ENCODE measurements around the gene PLCH2. TPM values are rescaled to one million over a fixed set of nuclear protein-coding genes. Genes with fewer than 3 reads are reported as not detected.
A peak's percentile ranks its signal among the peaks of the same experiment; 100 is the strongest.
"Not testable (repeated sequence)": the region's sequence is repeated elsewhere in the genome, so short reads cannot be mapped to it uniquely, and the experiment has no call there.

The PLCH2 gene
- total RNA-seq, 1 donor from 2014 or later: not detected

- TF ChIP-seq CTCF (IDR thresholded peaks at IDR 0.05; ENCODE audit: unreplicated experiment): peak; percentile 36
- Mint-ChIP-seq H3K36me3 (ENCODE audit: insufficient read depth) (no peaks in the 10 kb centered on the region), H3K27me3 (no peaks in the 10 kb centered on the region), H3K27ac (no peak overlapping the region), H3K4me1 (ENCODE audit: low read depth) (peaks cover 14% of the 10 kb centered on the region), H3K4me3 (ENCODE audit: low read depth) (peak overlapping the region; percentile 68), H3K9me3 (ENCODE audit: low read depth) (no peaks in the 10 kb centered on the region)
- DNase-seq (ENCODE audit: low spot score, unreplicated experiment): peak; percentile 47
Measured at GRCh38 chr1:2546515-2547209, 70.6 kb downstream of the PLCH2 start.

- Mint-ChIP-seq H3K27ac (no peak overlapping the region), H3K27me3 (no peaks in the 10 kb centered on the region), H3K9me3 (ENCODE audit: low read depth) (no peaks in the 10 kb centered on the region), H3K4me3 (ENCODE audit: low read depth) (peak overlapping the region; percentile 55), H3K4me1 (ENCODE audit: low read depth) (peaks cover 13% of the 10 kb centered on the region), H3K36me3 (ENCODE audit: insufficient read depth) (no peaks in the 10 kb centered on the region)
- no peak for TF ChIP-seq CTCF (IDR thresholded peaks at IDR 0.05; ENCODE audit: unreplicated experiment)
- DNase-seq (ENCODE audit: low spot score, unreplicated experiment): no peak
Measured at GRCh38 chr1:2547210-2548067, 71.3 kb downstream of the PLCH2 start.

DNA sequence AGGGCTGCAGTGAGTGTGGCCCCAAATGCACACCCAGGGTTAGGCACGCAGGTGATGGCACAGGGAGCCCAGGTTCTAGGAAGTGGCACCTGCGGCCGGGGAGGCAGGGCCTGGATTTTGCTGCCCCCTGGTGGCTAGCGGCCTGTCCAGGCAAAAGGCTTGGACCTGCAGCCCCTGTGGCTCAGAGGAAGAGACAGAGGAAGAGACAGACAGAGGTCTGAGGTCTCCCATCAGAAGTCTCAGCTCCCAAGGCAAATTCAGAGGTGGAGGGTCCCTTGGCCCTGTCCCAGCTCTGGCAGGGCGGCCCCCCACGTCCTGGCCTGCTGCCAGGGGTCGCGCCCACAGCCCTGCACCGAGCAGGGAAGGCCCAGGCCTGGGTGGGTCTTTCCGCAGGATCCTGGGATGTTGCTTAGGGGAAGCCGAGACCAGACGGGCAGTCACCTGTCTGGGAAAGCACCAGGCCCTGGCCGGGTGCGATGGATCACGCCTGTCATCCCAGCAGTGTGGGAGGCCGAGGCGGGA is 72.0 kb downstream of the PLCH2 start:
- no peak overlapping the region for H3K27ac Mint-ChIP-seq
- peaks cover 13% of the 10 kb centered on the region for H3K4me1 Mint-ChIP-seq (ENCODE audit: low read depth)
- H3K9me3 Mint-ChIP-seq (ENCODE audit: low read depth): no peaks in the 10 kb centered on the region
- no peaks in the 10 kb centered on the region for H3K27me3 Mint-ChIP-seq
- no peaks in the 10 kb centered on the region for H3K36me3 Mint-ChIP-seq (ENCODE audit: insufficient read depth)
- peak; percentile 86 for TF ChIP-seq CTCF (IDR thresholded peaks at IDR 0.05; ENCODE audit: unreplicated experiment)
- DNase-seq (ENCODE audit: low spot score, unreplicated experiment): peak; percentile 71
- no peak overlapping the region for H3K4me3 Mint-ChIP-seq (ENCODE audit: low read depth)

DNA sequence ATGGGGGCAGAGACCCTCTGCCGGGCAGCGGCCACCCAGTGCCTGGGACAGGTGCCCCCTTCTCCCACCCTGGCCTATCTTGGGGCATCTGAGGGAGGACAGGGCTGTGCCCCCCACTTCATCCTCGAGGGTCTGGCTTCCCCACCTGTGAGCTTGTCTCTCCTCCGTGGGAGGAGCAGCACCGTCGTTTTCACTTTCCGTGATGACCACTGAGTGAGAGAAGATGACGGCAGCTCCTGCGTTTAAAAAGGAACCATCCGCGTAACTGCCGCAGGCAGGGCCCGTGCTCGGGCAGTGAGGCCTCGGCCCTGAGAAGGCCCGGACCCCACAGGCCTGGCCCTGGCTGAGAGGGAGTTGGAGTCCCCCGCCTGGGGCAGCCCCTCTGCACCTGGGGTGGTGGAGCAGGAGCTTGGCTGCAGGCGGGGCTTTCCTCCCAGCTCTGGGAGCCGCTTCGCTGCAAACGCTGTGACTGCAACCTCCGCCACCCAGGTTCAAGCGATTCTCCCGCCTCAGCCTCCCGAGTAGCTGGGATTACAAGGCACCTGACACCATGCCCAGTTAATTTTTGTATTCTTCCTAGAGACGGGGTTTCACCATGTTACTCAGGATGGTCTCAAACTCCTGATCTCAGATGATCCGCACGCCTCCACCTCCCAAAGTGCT is 73.4 kb downstream of the PLCH2 start:
- not testable (repeated sequence) for H3K9me3 Mint-ChIP-seq (ENCODE audit: low read depth); H3K36me3 Mint-ChIP-seq (ENCODE audit: insufficient read depth); H3K4me1 Mint-ChIP-seq (ENCODE audit: low read depth); H3K27ac Mint-ChIP-seq; H3K4me3 Mint-ChIP-seq (ENCODE audit: low read depth); DNase-seq (ENCODE audit: low spot score, unreplicated experiment); H3K27me3 Mint-ChIP-seq

DNA sequence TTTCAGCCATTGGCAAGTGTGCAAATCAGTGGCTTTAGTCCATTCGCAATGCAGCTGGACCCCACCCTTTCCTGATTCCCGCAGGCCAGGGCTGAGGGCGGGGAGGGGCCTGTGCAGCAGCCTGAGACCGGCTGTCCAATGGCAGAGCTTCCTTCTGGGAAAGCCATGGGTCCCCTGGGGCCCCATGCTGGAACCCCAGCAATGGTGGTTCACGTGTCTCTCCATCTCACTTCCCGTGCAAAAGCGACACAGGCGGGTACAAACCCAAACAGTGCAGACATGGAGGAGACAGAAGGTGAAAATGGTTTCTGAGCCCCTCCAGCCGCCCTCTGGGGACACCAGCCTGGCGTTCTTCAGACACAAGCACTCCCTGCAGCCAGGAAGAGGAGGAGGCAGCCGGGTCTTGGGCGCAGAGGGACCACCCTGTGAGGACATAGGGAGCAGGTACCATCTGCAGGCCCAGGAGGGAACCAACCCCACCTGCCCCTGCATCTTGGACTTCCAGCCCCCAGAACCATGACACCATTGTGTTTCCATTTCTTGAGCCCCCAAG is 74.3 kb downstream of the PLCH2 start:
- not testable (repeated sequence) for H3K36me3 Mint-ChIP-seq (ENCODE audit: insufficient read depth); DNase-seq (ENCODE audit: low spot score, unreplicated experiment); H3K27me3 Mint-ChIP-seq; H3K27ac Mint-ChIP-seq; H3K4me1 Mint-ChIP-seq (ENCODE audit: low read depth); H3K4me3 Mint-ChIP-seq (ENCODE audit: low read depth); H3K9me3 Mint-ChIP-seq (ENCODE audit: low read depth)

GRCh38 chr1:2551544-2551943 is 75.5 kb downstream of the PLCH2 start:
- H3K4me3 Mint-ChIP-seq (ENCODE audit: low read depth); H3K9me3 Mint-ChIP-seq (ENCODE audit: low read depth); H3K27ac Mint-ChIP-seq; H3K4me1 Mint-ChIP-seq (ENCODE audit: low read depth); H3K27me3 Mint-ChIP-seq; H3K36me3 Mint-ChIP-seq (ENCODE audit: insufficient read depth); DNase-seq (ENCODE audit: low spot score, unreplicated experiment): not testable (repeated sequence)

Data from progenitor cell of endocrine pancreas (in vitro differentiated cells).